ENCODE results near the gene GABRP. TPM values are rescaled to one million over a fixed set of nuclear protein-coding genes. Genes with fewer than 3 reads are reported as not detected.
"Not testable (repeated sequence)": the region's sequence is repeated elsewhere in the genome, so short reads cannot be mapped to it uniquely, and the experiment has no call there.

The GABRP gene
- polyA plus RNA-seq, 1 donor from 2014 or later = not detected

DNA sequence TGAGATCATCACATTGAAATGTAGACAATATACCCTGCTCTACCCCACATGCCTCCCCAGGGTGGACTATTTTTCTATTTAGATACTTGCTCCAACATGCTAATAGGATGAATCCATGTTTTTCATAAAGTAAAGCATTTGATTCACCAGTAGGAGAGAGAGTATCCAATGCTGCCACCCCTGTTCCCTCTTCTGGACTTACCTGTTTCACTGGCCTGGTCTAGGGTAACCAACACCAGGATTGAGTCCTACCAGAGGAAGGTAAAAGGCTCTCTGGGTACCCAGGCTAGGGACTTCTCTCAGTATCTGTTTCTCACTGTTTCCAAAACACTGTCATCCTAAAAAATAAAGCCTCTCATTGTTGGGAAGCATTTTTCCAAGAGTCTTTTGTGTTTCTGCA lies 30.2 kb upstream of the GABRP start:
- H3K9ac ChIP-seq (ENCODE audit: low read length) = no peak overlapping the region
- H3K9me3 ChIP-seq (ENCODE audit: low read length) = no peaks in the 10 kb centered on the region
- H3F3A ChIP-seq (ENCODE audit: insufficient read depth, low read length, poor library complexity, severe bottlenecking) = no peaks in the 10 kb centered on the region
- H3K4me3 ChIP-seq (ENCODE audit: low read length) = no peak overlapping the region
- H2AFZ ChIP-seq (ENCODE audit: low read depth, low read length) = no peak overlapping the region
- no peaks in the 10 kb centered on the region for H3K36me3 ChIP-seq (ENCODE audit: insufficient read depth, low read length)
- no peak overlapping the region for H3K4me2 ChIP-seq (ENCODE audit: low read length)
- H3K79me2 ChIP-seq (replicated peaks; ENCODE audit: insufficient read depth, low read length) = no peaks in the 10 kb centered on the region
- no peaks in the 10 kb centered on the region for H4K20me1 ChIP-seq (ENCODE audit: insufficient read depth)
- no peaks in the 10 kb centered on the region for H3K9me2 ChIP-seq (ENCODE audit: insufficient read depth, low read length)
- H3K27me3 ChIP-seq (ENCODE audit: insufficient read depth, low read depth, low read length) = peaks cover 2% of the 10 kb centered on the region
- H3K27ac ChIP-seq (ENCODE audit: low read length) = no peak overlapping the region
- TF ChIP-seq TAF1 (IDR thresholded peaks at IDR 0.05; ENCODE audit: low read depth) = no peak
- TF ChIP-seq, protein P1, sequence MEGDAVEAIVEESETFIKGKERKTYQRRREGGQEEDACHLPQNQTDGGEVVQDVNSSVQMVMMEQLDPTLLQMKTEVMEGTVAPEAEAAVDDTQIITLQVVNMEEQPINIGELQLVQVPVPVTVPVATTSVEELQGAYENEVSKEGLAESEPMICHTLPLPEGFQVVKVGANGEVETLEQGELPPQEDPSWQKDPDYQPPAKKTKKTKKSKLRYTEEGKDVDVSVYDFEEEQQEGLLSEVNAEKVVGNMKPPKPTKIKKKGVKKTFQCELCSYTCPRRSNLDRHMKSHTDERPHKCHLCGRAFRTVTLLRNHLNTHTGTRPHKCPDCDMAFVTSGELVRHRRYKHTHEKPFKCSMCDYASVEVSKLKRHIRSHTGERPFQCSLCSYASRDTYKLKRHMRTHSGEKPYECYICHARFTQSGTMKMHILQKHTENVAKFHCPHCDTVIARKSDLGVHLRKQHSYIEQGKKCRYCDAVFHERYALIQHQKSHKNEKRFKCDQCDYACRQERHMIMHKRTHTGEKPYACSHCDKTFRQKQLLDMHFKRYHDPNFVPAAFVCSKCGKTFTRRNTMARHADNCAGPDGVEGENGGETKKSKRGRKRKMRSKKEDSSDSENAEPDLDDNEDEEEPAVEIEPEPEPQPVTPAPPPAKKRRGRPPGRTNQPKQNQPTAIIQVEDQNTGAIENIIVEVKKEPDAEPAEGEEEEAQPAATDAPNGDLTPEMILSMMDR (IDR thresholded peaks at IDR 0.05; ENCODE audit: poor library complexity, severe bottlenecking) = no peak
- no peak for TF ChIP-seq MXI1 (conservative IDR thresholded peaks at IDR 0.05; ENCODE audit: poor library complexity, severe bottlenecking)
- TF ChIP-seq, protein P2, sequence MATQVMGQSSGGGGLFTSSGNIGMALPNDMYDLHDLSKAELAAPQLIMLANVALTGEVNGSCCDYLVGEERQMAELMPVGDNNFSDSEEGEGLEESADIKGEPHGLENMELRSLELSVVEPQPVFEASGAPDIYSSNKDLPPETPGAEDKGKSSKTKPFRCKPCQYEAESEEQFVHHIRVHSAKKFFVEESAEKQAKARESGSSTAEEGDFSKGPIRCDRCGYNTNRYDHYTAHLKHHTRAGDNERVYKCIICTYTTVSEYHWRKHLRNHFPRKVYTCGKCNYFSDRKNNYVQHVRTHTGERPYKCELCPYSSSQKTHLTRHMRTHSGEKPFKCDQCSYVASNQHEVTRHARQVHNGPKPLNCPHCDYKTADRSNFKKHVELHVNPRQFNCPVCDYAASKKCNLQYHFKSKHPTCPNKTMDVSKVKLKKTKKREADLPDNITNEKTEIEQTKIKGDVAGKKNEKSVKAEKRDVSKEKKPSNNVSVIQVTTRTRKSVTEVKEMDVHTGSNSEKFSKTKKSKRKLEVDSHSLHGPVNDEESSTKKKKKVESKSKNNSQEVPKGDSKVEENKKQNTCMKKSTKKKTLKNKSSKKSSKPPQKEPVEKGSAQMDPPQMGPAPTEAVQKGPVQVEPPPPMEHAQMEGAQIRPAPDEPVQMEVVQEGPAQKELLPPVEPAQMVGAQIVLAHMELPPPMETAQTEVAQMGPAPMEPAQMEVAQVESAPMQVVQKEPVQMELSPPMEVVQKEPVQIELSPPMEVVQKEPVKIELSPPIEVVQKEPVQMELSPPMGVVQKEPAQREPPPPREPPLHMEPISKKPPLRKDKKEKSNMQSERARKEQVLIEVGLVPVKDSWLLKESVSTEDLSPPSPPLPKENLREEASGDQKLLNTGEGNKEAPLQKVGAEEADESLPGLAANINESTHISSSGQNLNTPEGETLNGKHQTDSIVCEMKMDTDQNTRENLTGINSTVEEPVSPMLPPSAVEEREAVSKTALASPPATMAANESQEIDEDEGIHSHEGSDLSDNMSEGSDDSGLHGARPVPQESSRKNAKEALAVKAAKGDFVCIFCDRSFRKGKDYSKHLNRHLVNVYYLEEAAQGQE (IDR thresholded peaks at IDR 0.05; ENCODE audit: borderline replicate concordance) = no peak
- TF ChIP-seq RAD21 (conservative IDR thresholded peaks at IDR 0.05) = no peak
- no peak for TF ChIP-seq POLR2AphosphoS5 (IDR thresholded peaks at IDR 0.05)

DNA sequence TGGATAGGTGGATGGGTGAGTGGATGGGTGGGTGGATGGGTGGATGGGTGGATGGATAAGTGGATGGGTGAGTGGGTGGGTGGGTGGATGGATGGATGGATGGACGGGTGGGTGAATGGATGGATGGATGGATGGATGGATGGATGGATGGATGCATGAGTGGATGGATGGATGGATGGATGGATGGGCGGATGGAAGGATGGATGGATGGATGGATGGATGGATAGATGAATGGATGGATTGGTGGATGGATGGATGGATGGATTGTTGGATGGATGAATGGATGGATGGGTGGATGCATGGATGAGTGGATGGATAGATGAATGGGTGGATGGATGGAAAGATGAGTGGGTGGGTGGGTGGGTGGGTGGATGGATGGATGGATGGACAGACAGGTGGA lies 29.0 kb upstream of the GABRP start:
- H3K9ac ChIP-seq (ENCODE audit: low read length); H3K36me3 ChIP-seq (ENCODE audit: insufficient read depth, low read length); H3F3A ChIP-seq (ENCODE audit: insufficient read depth, low read length, poor library complexity, severe bottlenecking); H3K9me2 ChIP-seq (ENCODE audit: insufficient read depth, low read length); H3K27me3 ChIP-seq (ENCODE audit: insufficient read depth, low read depth, low read length); H2AFZ ChIP-seq (ENCODE audit: low read depth, low read length); H3K27ac ChIP-seq (ENCODE audit: low read length); H4K20me1 ChIP-seq (ENCODE audit: insufficient read depth); H3K79me2 ChIP-seq (replicated peaks; ENCODE audit: insufficient read depth, low read length); H3K4me2 ChIP-seq (ENCODE audit: low read length); H3K9me3 ChIP-seq (ENCODE audit: low read length); H3K4me3 ChIP-seq (ENCODE audit: low read length): not testable (repeated sequence)

DNA sequence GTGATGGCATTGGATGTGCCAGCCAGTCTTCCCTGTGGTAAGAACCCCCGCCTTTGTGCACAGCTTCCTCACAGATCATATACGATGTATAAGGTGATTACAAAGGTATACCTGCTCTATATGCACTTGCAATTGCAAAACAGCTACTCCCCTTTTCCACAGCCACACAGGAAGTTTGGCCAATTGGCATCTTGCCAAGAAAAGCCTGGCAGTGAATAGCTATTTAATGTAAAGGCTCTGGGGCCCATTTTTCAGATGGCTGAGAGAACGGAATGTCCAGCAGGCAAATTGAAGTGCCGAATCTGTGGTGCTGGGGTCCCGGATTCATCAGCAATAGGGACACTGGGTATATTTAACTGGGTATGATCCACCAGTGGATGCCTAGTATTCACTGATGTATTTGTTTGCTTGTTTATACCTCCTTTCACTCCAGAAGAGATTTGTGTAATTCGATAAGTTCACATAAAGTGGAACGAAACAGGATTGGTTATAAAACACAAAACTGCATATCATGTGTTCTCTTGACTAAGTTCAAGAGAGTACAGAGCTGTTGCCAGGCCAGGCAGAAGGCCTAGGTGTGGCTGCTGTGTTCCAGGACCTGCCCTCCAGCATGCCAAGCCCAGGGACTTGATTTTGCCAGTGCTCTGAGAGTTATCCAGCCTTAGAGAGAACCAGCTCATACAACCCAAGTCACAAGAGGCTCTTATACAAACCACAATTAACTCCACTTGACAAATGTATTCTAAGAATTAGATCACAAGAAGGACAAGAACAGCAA lies 27.7 kb upstream of the GABRP start:
- Histone ChIP-seq H3K4me3 (ENCODE audit: low read length) (no peak overlapping the region), H2AFZ (ENCODE audit: low read depth, low read length) (no peak overlapping the region), H3F3A (ENCODE audit: insufficient read depth, low read length, poor library complexity, severe bottlenecking) (no peaks in the 10 kb centered on the region), H3K9me3 (ENCODE audit: low read length) (no peaks in the 10 kb centered on the region), H3K9me2 (ENCODE audit: insufficient read depth, low read length) (no peaks in the 10 kb centered on the region), H3K79me2 (replicated peaks; ENCODE audit: insufficient read depth, low read length) (no peaks in the 10 kb centered on the region), H3K9ac (ENCODE audit: low read length) (no peak overlapping the region), H4K20me1 (ENCODE audit: insufficient read depth) (no peaks in the 10 kb centered on the region), H3K27ac (ENCODE audit: low read length) (no peak overlapping the region), H3K36me3 (ENCODE audit: insufficient read depth, low read length) (no peaks in the 10 kb centered on the region), H3K27me3 (ENCODE audit: insufficient read depth, low read depth, low read length) (no peaks in the 10 kb centered on the region), H3K4me2 (ENCODE audit: low read length) (no peak overlapping the region)
- TF ChIP-seq, protein P2 (IDR thresholded peaks at IDR 0.05; ENCODE audit: borderline replicate concordance) = no peak
- no peak for TF ChIP-seq EP300 (conservative IDR thresholded peaks at IDR 0.05; ENCODE audit: poor library complexity, severe bottlenecking)
- TF ChIP-seq POLR2AphosphoS5 (IDR thresholded peaks at IDR 0.05) = no peak
- no peak for TF ChIP-seq TAF1 (IDR thresholded peaks at IDR 0.05; ENCODE audit: low read depth)
- TF ChIP-seq, protein P1 (IDR thresholded peaks at IDR 0.05; ENCODE audit: poor library complexity, severe bottlenecking) = no peak
- no peak for TF ChIP-seq EZH2 (IDR thresholded peaks at IDR 0.05; ENCODE audit: borderline replicate concordance, insufficient read depth, low read length, poor library complexity, severe bottlenecking)
- no peak for TF ChIP-seq RAD21 (conservative IDR thresholded peaks at IDR 0.05)
- TF ChIP-seq MXI1 (conservative IDR thresholded peaks at IDR 0.05; ENCODE audit: poor library complexity, severe bottlenecking) = no peak
- no peak for TF ChIP-seq SMC3 (conservative IDR thresholded peaks at IDR 0.05; ENCODE audit: poor library complexity)

Measured in neural cell (in vitro differentiated cells).